Progenitor cell of endocrine pancreas (in vitro differentiated cells): Measurements from ENCODE around the gene MARK4. TPM values are rescaled to one million over a fixed set of nuclear protein-coding genes. Genes with fewer than 3 reads are reported as not detected.

Experiments
- DNase-seq: peaks from one replicate; pipeline ENCODE4 v3.0.0; 2021; ENCODE audit warnings: low spot score; ENCODE audit not compliant: unreplicated experiment
- H3K27ac Mint-ChIP-seq: 2 replicates; pipeline ENCODE4 v1.8.0; 2021; ENCODE audit warnings: mild to moderate bottlenecking, moderate library complexity, mixed read lengths
- H3K27me3 Mint-ChIP-seq: 2 replicates; pipeline ENCODE4 v1.8.0; 2021; ENCODE audit warnings: mixed read lengths
- H3K36me3 Mint-ChIP-seq: 2 replicates; pipeline ENCODE4 v1.8.0; 2022; ENCODE audit warnings: mixed read lengths; ENCODE audit not compliant: insufficient read depth
- H3K4me1 Mint-ChIP-seq: 2 replicates; pipeline ENCODE4 v1.8.0; 2021; ENCODE audit warnings: low read depth, mixed read lengths
- H3K4me3 Mint-ChIP-seq: 2 replicates; pipeline ENCODE4 v1.8.0; 2021; ENCODE audit warnings: low read depth, mild to moderate bottlenecking, moderate library complexity, mixed read lengths
- H3K9me3 Mint-ChIP-seq: 2 replicates; pipeline ENCODE4 v1.8.0; 2021; ENCODE audit warnings: low read depth, mixed read lengths
- total RNA-seq: library from RNA; stranded (reverse); gene quantifications from 2 replicates; pipeline ENCODE4 v1.2.1, GENCODE V29; 2021
- TF ChIP-seq, protein P1 (sequence below): fragments of 200-600 bp; sonication (generic); IDR thresholded peaks from one replicate; pipeline ENCODE4 v1.5.0; 2021; ENCODE audit warnings: antibody characterized with exemption, mild to moderate bottlenecking; ENCODE audit not compliant: unreplicated experiment

Gene MARK4
- total RNA-seq, 1 donor from 2014 or later = 60.4 TPM

DNA sequence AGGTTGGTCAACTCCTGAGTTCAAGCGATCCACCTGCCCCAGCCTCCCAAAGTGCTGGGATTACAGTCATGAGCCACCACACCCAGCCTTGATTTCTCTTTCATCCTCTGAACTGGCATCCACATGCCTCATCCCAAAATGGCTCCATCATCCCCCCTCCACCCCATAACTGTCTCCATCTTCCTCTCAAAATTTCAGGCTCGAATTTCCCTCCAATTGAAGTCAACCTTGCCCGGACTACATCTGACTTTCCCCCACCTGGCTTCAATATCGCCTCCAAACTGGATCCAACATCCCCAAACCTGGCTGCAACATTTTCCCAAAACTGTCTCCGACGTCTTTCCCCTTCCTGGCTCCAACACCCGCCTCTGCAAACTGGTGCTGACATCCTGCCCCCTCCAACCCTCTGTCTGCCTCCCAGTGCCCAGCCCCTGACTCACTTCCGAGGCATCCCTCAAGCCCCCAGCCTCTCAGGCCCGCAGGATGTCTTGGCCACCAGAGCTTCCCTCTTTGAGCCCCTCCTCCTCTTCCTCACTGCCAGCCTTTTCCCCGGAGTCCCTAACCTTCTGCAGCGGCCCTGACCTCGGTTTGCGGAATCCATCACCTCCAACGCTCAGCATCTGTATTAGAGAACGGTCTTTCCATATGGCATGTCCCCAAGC, 6.8 kb upstream of the MARK4 start:
- no peak for DNase-seq
- H3K4me3 Mint-ChIP-seq = no peak overlapping the region
- H3K9me3 Mint-ChIP-seq = no peaks in the 10 kb centered on the region
- peaks cover 31% of the 10 kb centered on the region for H3K27me3 Mint-ChIP-seq
- no peak overlapping the region for H3K27ac Mint-ChIP-seq
- H3K36me3 Mint-ChIP-seq = no peaks in the 10 kb centered on the region
- TF ChIP-seq, protein P1, sequence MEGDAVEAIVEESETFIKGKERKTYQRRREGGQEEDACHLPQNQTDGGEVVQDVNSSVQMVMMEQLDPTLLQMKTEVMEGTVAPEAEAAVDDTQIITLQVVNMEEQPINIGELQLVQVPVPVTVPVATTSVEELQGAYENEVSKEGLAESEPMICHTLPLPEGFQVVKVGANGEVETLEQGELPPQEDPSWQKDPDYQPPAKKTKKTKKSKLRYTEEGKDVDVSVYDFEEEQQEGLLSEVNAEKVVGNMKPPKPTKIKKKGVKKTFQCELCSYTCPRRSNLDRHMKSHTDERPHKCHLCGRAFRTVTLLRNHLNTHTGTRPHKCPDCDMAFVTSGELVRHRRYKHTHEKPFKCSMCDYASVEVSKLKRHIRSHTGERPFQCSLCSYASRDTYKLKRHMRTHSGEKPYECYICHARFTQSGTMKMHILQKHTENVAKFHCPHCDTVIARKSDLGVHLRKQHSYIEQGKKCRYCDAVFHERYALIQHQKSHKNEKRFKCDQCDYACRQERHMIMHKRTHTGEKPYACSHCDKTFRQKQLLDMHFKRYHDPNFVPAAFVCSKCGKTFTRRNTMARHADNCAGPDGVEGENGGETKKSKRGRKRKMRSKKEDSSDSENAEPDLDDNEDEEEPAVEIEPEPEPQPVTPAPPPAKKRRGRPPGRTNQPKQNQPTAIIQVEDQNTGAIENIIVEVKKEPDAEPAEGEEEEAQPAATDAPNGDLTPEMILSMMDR = no peak
- H3K4me1 Mint-ChIP-seq = no peaks in the 10 kb centered on the region

DNA sequence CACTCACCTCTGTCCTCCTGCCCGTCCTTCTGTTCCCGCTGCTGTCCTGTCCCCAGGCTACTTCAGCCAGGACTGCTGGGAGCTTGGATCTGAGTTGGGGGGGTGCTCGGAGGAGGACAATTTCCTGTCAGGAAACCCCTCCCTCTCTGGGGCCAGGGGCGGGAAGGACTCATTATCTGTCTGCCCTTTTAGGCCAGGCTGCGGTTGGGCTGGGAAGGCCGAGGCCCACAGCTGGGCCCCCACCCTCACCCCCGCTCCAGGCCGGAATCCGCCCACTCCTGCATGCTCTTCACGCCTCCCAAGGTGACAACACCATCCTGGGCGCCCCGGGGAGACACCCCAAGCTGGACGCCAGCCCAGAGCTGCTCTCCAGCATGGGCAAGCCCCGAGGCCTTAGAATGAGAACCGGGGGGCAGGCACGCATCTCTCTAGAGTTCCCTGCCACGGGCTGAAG, 5.7 kb upstream of the MARK4 start, which contains the start of gene EXOC3L2:
Gene EXOC3L2, minus strand, starts transcription at position 74 of the 454 bp plus-strand sequence. CDS start 6,362 bp downstream, outside the sequence.
- no peak for DNase-seq
- Mint-ChIP-seq H3K9me3 (no peaks in the 10 kb centered on the region), H3K27me3 (peaks cover 30% of the 10 kb centered on the region), H3K4me1 (no peaks in the 10 kb centered on the region), H3K4me3 (no peak within 1 kb of the TSS), H3K27ac (no peak within 1 kb of the TSS), H3K36me3 (no peaks in the 10 kb centered on the region)
- TF ChIP-seq, protein P1 = no peak

DNA sequence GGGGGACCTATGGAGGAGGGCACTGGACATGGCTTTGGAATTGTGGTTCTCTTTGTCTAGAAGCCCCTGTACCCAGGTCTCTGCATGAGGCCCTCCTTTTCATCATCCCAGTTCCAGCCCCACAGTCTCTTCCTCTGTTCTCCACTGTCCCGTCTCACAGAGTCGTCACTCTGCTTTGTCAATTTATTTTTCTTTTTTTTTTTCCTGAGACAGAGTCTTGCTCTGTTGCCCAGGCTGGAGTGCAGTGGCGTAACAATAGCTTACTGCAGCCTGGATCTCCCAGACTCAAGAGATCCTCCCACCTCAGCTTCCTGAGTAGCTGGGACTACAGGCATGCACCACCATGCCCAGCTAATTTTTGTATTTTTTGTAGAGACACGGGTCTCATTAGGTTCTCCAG, 5.2 kb upstream of the MARK4 start:
- H3K36me3 Mint-ChIP-seq = no peaks in the 10 kb centered on the region
- no peak for DNase-seq
- no peaks in the 10 kb centered on the region for H3K9me3 Mint-ChIP-seq
- H3K4me1 Mint-ChIP-seq = peaks cover 2% of the 10 kb centered on the region
- no peak overlapping the region for H3K27ac Mint-ChIP-seq
- H3K27me3 Mint-ChIP-seq = peaks cover 31% of the 10 kb centered on the region
- no peak overlapping the region for H3K4me3 Mint-ChIP-seq
- TF ChIP-seq, protein P1 = no peak

DNA sequence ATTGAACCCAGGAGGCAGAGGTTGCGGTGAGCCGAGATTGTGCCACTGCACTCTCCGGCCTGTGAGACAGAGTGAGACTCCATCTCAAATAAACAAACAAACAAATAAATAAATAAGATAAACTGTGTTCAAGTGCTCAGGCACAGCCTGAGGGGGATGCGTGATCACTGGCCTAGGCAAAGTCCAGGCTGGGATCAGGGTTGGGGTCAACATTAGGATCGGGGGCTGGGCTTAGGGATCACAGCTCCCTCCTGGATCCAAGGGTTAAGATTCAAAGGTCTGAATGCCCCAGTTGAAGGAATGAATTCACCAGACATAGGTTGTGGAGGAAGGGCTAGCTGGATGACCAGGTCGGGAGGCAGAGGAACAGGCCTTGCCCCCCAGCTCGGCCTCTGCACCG, 3.9 kb upstream of the MARK4 start:
- DNase-seq = no peak

DNA sequence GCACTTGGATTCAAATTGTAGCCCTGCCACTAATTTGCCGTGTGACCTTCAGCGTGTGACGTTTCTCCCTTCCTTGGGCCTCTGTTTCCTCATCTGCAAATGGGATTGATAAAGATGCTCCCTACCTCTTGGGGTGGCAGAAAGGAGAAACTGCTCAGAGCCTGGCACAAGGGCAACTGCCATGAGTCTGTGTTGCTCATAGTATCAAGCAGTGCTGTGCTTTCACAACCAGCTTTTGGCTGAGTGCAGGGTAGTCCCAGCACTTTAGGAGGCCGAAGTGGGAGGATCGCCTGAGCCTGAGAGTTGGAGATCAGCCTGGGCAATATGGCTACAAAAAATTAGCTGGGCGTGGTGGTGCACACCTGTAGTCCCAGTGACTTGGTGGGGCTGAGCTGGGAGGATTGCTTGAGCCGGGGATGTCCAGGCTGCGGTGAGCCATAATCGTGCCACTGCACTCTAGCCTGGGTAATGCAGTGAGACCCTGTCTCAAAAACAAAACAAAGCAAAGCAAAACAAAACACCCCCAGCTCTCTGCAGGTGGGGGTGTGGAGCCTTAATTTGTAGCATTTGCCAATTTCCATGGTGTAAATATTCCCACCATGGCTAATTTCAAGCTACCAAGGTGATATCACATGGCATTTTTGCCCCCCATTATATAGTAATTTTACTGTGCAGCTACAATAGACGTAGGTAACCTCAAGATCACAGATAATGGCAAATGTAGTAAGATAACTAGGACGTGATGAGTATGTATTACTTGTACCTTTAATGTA, 1.6 kb upstream of the MARK4 start:
- H3K27me3 Mint-ChIP-seq = peaks cover 14% of the 10 kb centered on the region
- no peaks in the 10 kb centered on the region for H3K36me3 Mint-ChIP-seq
- TF ChIP-seq, protein P1 = no peak
- H3K27ac Mint-ChIP-seq = no peak overlapping the region
- H3K4me1 Mint-ChIP-seq = peaks cover 17% of the 10 kb centered on the region
- H3K4me3 Mint-ChIP-seq = peak overlapping the region; percentile 83
- DNase-seq = no peak
- H3K9me3 Mint-ChIP-seq = no peaks in the 10 kb centered on the region

More for the DNA sequence above, 3.9 kb upstream of the MARK4 start:
- Mint-ChIP-seq H3K36me3 (no peaks in the 10 kb centered on the region), H3K4me3 (no peak overlapping the region), H3K27me3 (peaks cover 23% of the 10 kb centered on the region), H3K9me3 (no peaks in the 10 kb centered on the region), H3K4me1 (peaks cover 3% of the 10 kb centered on the region), H3K27ac (peak overlapping the region; percentile 59)
- TF ChIP-seq, protein P1 = no peak
